Stimulated activated naive CD4-positive, alpha-beta T cell (primary cell): ENCODE data around the gene LONRF2.

Experiments used
- DNase-seq, 6 experiments: peaks; one replicate each; lab custom pipeline; 2025; lab: John Stamatoyannopoulos, UW

Gene LONRF2

DNA sequence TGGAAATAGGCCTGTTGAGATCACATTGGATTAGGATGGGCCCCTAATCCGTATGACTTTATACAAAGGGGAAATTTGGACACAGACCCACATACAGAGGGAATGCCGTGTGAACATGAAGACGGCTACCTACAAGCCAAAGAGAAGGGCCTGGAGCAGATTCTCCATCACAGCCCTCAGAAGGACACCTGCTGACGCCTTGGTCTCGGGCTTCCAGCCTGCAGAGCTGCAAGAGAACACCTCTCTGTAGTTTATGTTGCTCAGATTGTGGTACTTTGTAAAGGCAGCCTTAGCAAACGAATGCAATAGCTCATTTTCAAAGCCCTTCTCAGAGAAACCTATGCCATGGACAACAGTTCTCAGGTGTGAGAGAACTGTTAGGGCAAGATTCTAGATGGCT lies 86.1 kb downstream of the LONRF2 start:
- DNase-seq: no peak

- peak in 1 of 6 experiments; percentile 4 for DNase-seq
These were observed 86.7 kb downstream of the LONRF2 start for GRCh38 chr2:100235581-100235980.

GRCh38 chr2:100235098-100235497 lies 87.2 kb downstream of the LONRF2 start:
- DNase-seq: peak in 2 of 6 experiments; percentile 12 to 31

GRCh38 chr2:100234141-100234540 lies 88.2 kb downstream of the LONRF2 start:
- no peak for DNase-seq

GRCh38 chr2:100233061-100233460 lies 89.2 kb downstream of the LONRF2 start:
- DNase-seq: no peak

- DNase-seq: no peak
These were observed 91.5 kb downstream of the LONRF2 start for GRCh38 chr2:100230754-100231153.

DNA sequence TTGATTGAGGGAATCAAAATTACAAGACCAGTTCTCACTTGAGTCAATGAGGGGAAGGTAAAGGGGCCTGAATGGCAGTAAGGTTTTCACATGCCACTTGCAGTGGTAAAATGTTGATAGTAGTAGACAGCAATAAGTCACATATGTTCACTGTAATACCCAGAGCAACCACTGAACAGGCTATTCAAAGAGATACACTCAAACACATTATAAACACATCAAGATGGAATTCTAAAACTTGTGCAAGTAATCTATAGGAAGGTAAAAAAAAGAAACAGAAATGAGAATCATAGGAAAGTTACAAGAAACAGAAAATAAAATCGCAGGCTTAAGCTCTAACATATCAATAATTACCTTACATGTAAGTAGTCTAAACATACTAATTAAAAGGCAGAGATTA lies 93.3 kb downstream of the LONRF2 start:
- no peak for DNase-seq

GRCh38 chr2:100228415-100228814 lies 93.9 kb downstream of the LONRF2 start:
- DNase-seq: no peak

DNA sequence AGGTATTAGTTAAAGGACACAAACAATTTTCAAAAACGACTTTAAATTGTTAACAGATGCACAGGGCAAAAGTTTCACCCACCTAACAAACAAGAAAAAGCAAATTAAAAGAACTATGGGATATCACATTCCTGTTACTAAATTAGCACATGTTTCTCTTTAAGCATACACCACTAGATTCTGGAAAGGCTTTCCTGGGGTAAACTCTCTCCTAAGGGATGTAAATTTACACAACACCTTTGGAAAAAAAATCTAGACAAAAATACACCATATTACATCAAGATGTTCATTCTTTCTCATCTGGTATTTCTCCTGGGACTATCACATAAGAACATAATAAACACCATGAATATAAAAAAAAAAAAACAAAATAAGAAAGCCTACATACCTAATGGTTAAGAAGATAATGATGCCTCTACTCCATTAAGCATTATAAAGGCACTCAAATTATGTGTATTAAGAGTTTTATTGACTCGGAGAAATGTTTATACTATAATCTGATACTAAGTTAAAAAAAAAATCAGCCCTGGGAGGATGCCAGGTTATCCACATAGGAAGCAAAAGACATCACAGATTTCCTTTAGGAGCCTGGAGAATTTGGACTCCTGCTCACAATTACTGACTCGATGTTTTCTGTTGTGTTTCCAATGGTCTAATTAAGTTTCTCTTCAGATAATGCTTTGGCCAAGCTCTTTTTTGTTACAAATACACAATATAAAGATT lies 97.2 kb downstream of the LONRF2 start:
- DNase-seq: no peak

DNA sequence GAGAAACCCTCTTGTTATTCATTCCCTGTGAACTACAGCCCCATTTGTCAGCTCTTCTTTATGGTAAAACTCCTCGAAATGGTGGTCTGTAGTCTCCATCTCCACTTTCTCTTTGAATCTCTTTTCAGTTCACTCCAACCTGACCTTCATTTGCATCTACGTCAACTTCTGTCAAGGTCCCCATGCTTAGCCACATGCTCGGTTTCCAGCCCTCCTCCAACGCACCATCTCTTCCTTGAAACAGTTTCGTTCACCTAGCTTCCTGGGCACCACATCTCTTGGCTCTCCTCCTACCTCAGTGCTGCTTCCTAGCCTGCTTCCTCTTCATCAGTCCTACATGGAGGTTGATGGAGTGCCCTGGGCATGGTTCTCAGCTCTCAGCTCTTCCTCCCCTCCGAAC lies 98.8 kb downstream of the LONRF2 start:
- DNase-seq: no peak
